Neural progenitor cell (in vitro differentiated cells): ENCODE measurements around the gene RNF222. TPM values are rescaled to one million over a fixed set of nuclear protein-coding genes. Genes with fewer than 3 reads are reported as not detected.
A peak's percentile ranks its signal among the peaks of the same experiment; 100 is the strongest.

Experiments
- DNase-seq: peaks from one replicate; pipeline ENCODE4 v3.0.0-alpha.2; 2016; ENCODE audit warnings: low spot score
- H2AFZ ChIP-seq: fragments of 200-600 bp; sonication (generic); replicated peaks from 2 replicates; pipeline ENCODE4 v1.6.1; 2016; ENCODE audit warnings: antibody characterized with exemption
- H3F3A ChIP-seq: fragments of 200-600 bp; sonication (generic); 2 replicates; pipeline ENCODE4 v1.6.1; 2016; ENCODE audit warnings: antibody characterized with exemption, low read depth
- H3K27ac ChIP-seq: fragments of 200-600 bp; sonication (generic); 2 replicates; pipeline ENCODE4 v1.5.1; 2016; ENCODE audit warnings: mild to moderate bottlenecking
- H3K27me3 ChIP-seq: fragments of 200-600 bp; sonication (generic); 2 replicates; pipeline ENCODE4 v1.6.1; 2016; ENCODE audit warnings: mild to moderate bottlenecking, moderate library complexity
- H3K36me3 ChIP-seq: fragments of 200-600 bp; sonication (generic); 2 replicates; pipeline ENCODE4 v1.5.1; 2016
- H3K4me1 ChIP-seq: fragments of 200-600 bp; sonication (generic); 2 replicates; pipeline ENCODE4 v1.6.1; 2016; ENCODE audit warnings: mixed run types
- H3K4me2 ChIP-seq: fragments of 200-600 bp; sonication (generic); 2 replicates; pipeline ENCODE4 v1.6.1; 2016
- H3K4me3 ChIP-seq: fragments of 200-600 bp; sonication (generic); 2 replicates; pipeline ENCODE4 v1.5.1; 2016
- H3K79me2 ChIP-seq: fragments of 200-600 bp; sonication (generic); 2 replicates; pipeline ENCODE4 v1.6.1; 2016; ENCODE audit warnings: low read depth
- H3K9ac ChIP-seq: fragments of 200-600 bp; sonication (generic); 2 replicates; pipeline ENCODE4 v1.6.1; 2016
- H3K9me3 ChIP-seq: fragments of 200-600 bp; sonication (generic); 2 replicates; pipeline ENCODE4 v1.5.1; 2016; ENCODE audit warnings: low read depth
- H4K20me1 ChIP-seq: fragments of 200-600 bp; sonication (generic); 2 replicates; pipeline ENCODE4 v1.6.1; 2016; ENCODE audit warnings: low read depth
- H3K27ac Mint-ChIP-seq: 3 replicates; pipeline ENCODE4 v1.8.0; 2021; ENCODE audit warnings: mixed read lengths
- H3K27me3 Mint-ChIP-seq: 2 replicates; pipeline ENCODE4 v1.8.0; 2022; ENCODE audit warnings: low read depth, mild to moderate bottlenecking, inconsistent platforms, moderate library complexity, mixed read lengths; ENCODE audit not compliant: insufficient read depth
- H3K36me3 Mint-ChIP-seq: 3 replicates; pipeline ENCODE4 v1.8.0; 2021; ENCODE audit warnings: mixed read lengths
- H3K4me1 Mint-ChIP-seq: 3 replicates; pipeline ENCODE4 v1.8.0; 2021; ENCODE audit warnings: mixed read lengths
- H3K4me3 Mint-ChIP-seq: 3 replicates; pipeline ENCODE4 v1.8.0; 2021; ENCODE audit warnings: mild to moderate bottlenecking, moderate library complexity, mixed read lengths
- H3K9me3 Mint-ChIP-seq: 3 replicates; pipeline ENCODE4 v1.8.0; 2020; ENCODE audit warnings: mixed read lengths
- CTCF ChIP-seq: fragments of 200-600 bp; sonication (generic); IDR thresholded peaks from 2 replicates; pipeline ENCODE4 v1.5.1; 2017; ENCODE audit warnings: antibody characterized with exemption, mild to moderate bottlenecking
- EZH2 ChIP-seq: fragments of 200-600 bp; sonication (generic); IDR thresholded peaks from 2 replicates; pipeline ENCODE4 v1.6.1; 2017; ENCODE audit warnings: antibody characterized with exemption, mild to moderate bottlenecking, moderate library complexity
- EZH2phosphoT487 ChIP-seq: fragments of 200-600 bp; sonication (generic); IDR thresholded peaks from 2 replicates; pipeline ENCODE4 v1.6.1; 2017; ENCODE audit warnings: antibody characterized with exemption
- total RNA-seq: library from RNA; depleted of rRNA; stranded (reverse); fragments of >200 nt; gene quantifications from 2 replicates; pipeline ENCODE4 v1.2.3, GENCODE V29; 2015; ENCODE audit warnings: low replicate concordance

The RNF222 gene
- total RNA-seq, 1 donor from 2014 or later, result not detected

GRCh38 chr17:8345951-8346665, 51.5 kb downstream of the RNF222 start:
- no peaks in the 10 kb centered on the region for H3K9me3 ChIP-seq
- DNase-seq, result no peak
- H3K9ac ChIP-seq, result no peak overlapping the region
- Mint-ChIP-seq H3K27ac (no peak overlapping the region), H3K4me1 (peaks cover 2% of the 10 kb centered on the region), H3K36me3 (no peaks in the 10 kb centered on the region), H3K27me3 (peaks cover 8% of the 10 kb centered on the region), H3K9me3 (peaks cover 3% of the 10 kb centered on the region), H3K4me3 (no peak overlapping the region)
- no peaks in the 10 kb centered on the region for H4K20me1 ChIP-seq
- H3F3A ChIP-seq, result no peaks in the 10 kb centered on the region
- H3K4me3 ChIP-seq, result no peak overlapping the region
- H2AFZ ChIP-seq, result no peak overlapping the region
- H3K4me1 ChIP-seq, result no peaks in the 10 kb centered on the region
- H3K36me3 ChIP-seq, result no peaks in the 10 kb centered on the region
- H3K27ac ChIP-seq, result no peak overlapping the region
- H3K4me2 ChIP-seq, result no peak overlapping the region
- TF ChIP-seq EZH2 (no peak), EZH2phosphoT487 (no peak), CTCF (no peak)
- no peaks in the 10 kb centered on the region for H3K79me2 ChIP-seq
- no peaks in the 10 kb centered on the region for H3K27me3 ChIP-seq

- no peaks in the 10 kb centered on the region for H3K27me3 ChIP-seq
- Mint-ChIP-seq H3K36me3 (no peaks in the 10 kb centered on the region), H3K27me3 (peaks cover 8% of the 10 kb centered on the region), H3K27ac (no peak overlapping the region), H3K9me3 (peaks cover 3% of the 10 kb centered on the region), H3K4me3 (peak overlapping the region; percentile 43), H3K4me1 (peaks cover 2% of the 10 kb centered on the region)
- no peaks in the 10 kb centered on the region for H3K79me2 ChIP-seq
- no peaks in the 10 kb centered on the region for H3K4me1 ChIP-seq
- H3K4me2 ChIP-seq, result no peak overlapping the region
- no peak overlapping the region for H3K27ac ChIP-seq
- H3K9me3 ChIP-seq, result no peaks in the 10 kb centered on the region
- H3F3A ChIP-seq, result peaks cover 3% of the 10 kb centered on the region
- TF ChIP-seq EZH2, result no peak
- no peak overlapping the region for H3K9ac ChIP-seq
- H3K4me3 ChIP-seq, result no peak overlapping the region
- no peak for DNase-seq
- H4K20me1 ChIP-seq, result no peaks in the 10 kb centered on the region
- H3K36me3 ChIP-seq, result no peaks in the 10 kb centered on the region
- H2AFZ ChIP-seq, result no peak overlapping the region
These were observed 52.5 kb downstream of the RNF222 start for GRCh38 chr17:8345052-8345690.

GRCh38 chr17:8341456-8341855, 56.2 kb downstream of the RNF222 start:
- peaks cover 10% of the 10 kb centered on the region for H3K27me3 Mint-ChIP-seq

More at GRCh38 chr17:8341456-8341855, 56.2 kb downstream of the RNF222 start:
- Histone ChIP-seq H3K9me3 (no peaks in the 10 kb centered on the region), H3K4me2 (no peak overlapping the region), H3F3A (peaks cover 28% of the 10 kb centered on the region), H3K4me1 (peaks cover 16% of the 10 kb centered on the region), H4K20me1 (no peaks in the 10 kb centered on the region), H3K36me3 (no peaks in the 10 kb centered on the region), H3K27ac (no peak overlapping the region), H3K79me2 (no peaks in the 10 kb centered on the region), H3K27me3 (no peaks in the 10 kb centered on the region), H3K9ac (no peak overlapping the region), H3K4me3 (no peak overlapping the region), H2AFZ (peak overlapping the region; percentile 65)
- DNase-seq, result no peak
- Mint-ChIP-seq H3K9me3 (no peaks in the 10 kb centered on the region), H3K4me1 (peaks cover 21% of the 10 kb centered on the region), H3K36me3 (no peaks in the 10 kb centered on the region), H3K4me3 (no peak overlapping the region), H3K27ac (no peak overlapping the region)
- TF ChIP-seq CTCF (no peak), EZH2phosphoT487 (no peak), EZH2 (no peak)

Other genes starting within 250 kb of the RNF222 start
- gene PER1, start 245.4 kb downstream of the RNF222 start, total RNA-seq, result 3.2 and 11.4 TPM in 2 replicates
- gene VAMP2, start 234.9 kb downstream of the RNF222 start, total RNA-seq, result 9.4 and 11.7 TPM in 2 replicates
- 26.0 and 45.5 TPM in 2 replicates for gene TMEM107, start 221.4 kb downstream of the RNF222 start, total RNA-seq
- gene BORCS6, start 207.6 kb downstream of the RNF222 start, total RNA-seq, result 0.71 and 4.1 TPM in 2 replicates
- 149 and 156 TPM in 2 replicates for gene AURKB, start 187.3 kb downstream of the RNF222 start, total RNA-seq
- gene CTC1, start 149.8 kb downstream of the RNF222 start, total RNA-seq, result 6.4 and 10.4 TPM in 2 replicates
- gene PFAS, start 148.5 kb downstream of the RNF222 start, total RNA-seq, result 64.6 and 83.5 TPM in 2 replicates
- gene RANGRF, start 109.2 kb downstream of the RNF222 start, total RNA-seq, result 11.9 and 19.9 TPM in 2 replicates
- 0.67 and 1.1 TPM in 2 replicates for gene SLC25A35, start 102.4 kb downstream of the RNF222 start, total RNA-seq
- gene ARHGEF15, start 87.6 kb downstream of the RNF222 start, total RNA-seq, result 0.07 and 0.50 TPM in 2 replicates
- not detected in 2 replicates for gene ODF4, start 58.0 kb downstream of the RNF222 start, total RNA-seq
- 5,403 and 8,768 TPM in 2 replicates for gene RPL26, start 14.6 kb downstream of the RNF222 start, total RNA-seq
- 26.9 and 31.6 TPM in 2 replicates for gene NDEL1, start 38.1 kb upstream of the RNF222 start, total RNA-seq
- gene MYH10, start 232.9 kb upstream of the RNF222 start, total RNA-seq, result 160 and 213 TPM in 2 replicates